Stimulated activated CD8-positive, alpha-beta memory T cell treated with anti-CD3 and anti-CD28 coated beads, Interleukin-15, amount 100 ng/mL, for 4 hours (primary cell): ENCODE results near the gene MAP2K6.

Experiments
- DNase-seq, 2 donors: peaks; one replicate each; pipeline ENCODE4 v3.0.0-alpha.2; 2020; ENCODE audit warnings: low read depth in 2 of 2

MAP2K6 gene

DNA sequence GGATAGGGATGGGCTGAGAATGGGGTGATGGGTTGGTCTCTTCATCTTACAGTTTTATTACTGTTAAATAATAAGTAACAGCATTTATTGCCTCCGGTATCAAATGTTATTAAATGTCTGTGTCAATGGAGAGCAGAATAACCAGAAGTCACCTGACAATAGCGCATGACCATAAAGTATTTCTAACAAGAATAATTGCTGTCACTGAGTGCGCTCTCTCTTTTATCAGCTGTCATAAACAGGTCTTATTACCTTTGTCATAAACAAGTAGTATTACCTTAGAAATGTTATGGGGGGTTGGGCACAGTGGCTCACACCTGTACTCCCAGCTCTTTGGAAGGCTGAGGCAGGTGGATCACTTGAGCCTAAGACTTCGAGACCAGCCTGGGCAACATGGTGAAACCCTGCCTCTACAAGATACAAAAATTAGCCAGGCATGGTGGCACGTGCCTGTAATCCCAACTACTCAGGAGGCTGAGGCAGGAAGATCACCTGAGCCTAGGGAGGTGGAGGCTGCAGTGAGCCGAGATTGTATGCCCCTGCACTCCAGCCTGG lies 120.6 kb downstream of the MAP2K6 start:
- DNase-seq, result no peak

DNA sequence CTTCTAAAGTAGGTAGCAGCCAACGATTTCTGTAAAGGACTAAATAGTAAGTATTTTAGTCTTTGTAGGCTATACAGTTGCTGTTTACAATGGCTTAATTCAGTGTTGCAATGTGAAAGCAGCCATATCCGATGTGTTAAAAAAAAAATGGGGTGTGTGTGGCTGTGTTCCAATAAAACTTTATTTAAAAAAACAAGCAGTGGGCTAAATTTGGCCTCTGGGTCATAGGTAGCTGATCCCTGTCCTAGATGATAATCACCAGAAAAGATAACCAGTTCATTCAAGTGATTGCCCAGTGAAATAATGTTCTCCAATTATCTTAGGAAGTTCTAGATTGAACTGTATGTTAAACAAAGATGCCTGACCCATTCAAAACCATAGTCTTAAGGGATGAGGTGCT lies 124.3 kb downstream of the MAP2K6 start:
- no peak for DNase-seq

DNA sequence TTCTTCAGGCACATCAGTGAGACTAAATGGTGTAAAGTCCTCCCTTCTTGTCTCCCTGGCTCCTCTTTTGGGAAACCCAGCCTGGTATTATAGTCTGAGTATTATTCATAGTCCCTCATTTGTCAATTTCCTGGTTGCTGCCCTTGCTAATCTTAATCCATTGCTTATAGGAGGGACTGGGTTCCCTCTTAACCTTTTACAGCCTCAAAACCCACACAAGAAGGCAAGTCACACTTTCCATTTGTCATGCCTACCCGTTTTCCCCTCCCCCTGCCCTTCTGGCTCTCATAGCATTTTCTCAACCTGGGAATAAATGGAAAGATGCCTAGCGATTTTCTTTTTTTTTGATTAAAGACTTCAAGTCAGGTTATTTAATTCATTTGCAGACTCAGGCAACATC lies 124.8 kb downstream of the MAP2K6 start:
- no peak for DNase-seq

DNA sequence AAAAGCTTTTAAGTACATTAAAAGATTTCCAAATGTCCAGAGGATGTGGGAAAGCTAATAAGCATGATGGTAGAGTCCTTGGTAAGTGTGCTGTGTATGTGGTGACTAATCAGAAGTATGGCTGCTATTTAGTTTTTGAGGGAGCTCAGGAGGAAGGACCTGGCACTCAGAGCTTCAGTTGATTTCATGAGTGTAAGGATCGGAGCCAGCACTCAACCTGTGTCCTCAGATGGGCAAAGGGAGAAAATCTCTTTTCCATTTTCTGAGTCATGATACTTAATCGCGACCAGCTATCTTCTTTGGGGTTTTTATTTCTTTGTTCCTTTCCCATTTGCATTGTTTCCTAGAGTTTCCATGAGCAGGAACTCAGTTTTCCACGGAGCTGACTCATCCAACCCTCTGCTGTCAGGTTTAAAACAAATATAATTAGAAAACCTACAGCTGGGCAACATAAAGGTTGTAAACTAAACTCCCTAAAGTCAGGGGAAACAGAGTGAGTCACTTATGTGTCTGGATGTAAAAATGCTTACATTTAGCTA lies 125.4 kb downstream of the MAP2K6 start:
- no peak for DNase-seq

DNA sequence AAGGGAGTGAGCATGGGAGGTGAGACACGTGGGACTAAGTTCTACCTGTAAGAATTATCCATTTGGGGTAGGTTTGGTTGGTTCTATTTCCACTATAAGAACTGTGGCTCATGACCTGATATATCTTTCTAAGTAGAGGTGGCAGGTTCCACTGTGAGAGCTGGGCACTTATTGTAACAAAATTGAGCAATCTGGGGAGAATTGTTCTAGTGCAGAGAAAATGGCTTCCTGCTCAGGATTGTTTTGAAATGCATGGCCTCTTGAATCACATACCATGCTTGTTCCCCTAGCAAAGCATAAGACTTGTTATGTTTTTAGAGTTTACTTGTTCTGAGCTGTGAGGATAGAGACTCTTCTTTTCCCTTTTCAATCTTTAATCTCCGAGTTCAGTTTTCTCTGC lies 125.9 kb downstream of the MAP2K6 start:
- DNase-seq, result no peak

DNA sequence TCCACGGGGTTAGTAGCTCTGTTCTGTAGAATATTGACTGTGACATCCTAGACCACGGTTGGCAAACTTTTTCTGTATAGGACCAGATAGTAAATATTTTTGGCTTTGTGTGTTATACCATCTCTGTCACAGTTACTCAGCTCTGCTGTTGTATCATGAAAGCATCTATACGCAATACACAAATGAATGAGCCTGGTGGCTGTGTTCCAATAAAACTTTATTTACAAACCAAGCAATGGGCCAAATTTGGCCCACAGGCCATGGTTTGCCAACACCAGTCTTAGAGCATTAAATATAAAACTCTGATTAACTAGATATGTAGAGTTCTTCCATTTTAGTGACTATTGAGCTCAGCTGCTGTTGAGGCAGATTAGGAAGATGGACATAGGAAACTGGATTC lies 132.7 kb downstream of the MAP2K6 start:
- DNase-seq, result no peak

DNA sequence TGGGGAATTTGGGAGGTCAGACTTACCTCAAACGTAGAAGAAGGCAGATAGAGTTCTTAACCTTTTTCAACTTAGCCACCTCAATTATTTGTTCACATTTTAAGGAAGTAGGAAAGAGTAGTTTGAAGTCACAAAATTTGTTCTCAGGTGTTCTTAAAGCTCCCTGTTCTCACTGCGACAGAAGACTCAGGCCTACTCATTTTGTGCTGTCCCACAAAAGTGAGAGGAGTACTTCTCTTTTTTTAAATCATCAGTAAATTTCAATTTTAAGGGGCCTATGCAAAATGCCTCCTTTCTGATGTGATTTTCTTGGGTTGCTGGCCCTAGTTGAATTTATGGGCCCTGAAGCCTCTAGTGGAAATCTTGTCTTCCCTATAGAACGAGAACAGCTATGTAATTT lies 133.4 kb downstream of the MAP2K6 start:
- DNase-seq, result no peak

DNA sequence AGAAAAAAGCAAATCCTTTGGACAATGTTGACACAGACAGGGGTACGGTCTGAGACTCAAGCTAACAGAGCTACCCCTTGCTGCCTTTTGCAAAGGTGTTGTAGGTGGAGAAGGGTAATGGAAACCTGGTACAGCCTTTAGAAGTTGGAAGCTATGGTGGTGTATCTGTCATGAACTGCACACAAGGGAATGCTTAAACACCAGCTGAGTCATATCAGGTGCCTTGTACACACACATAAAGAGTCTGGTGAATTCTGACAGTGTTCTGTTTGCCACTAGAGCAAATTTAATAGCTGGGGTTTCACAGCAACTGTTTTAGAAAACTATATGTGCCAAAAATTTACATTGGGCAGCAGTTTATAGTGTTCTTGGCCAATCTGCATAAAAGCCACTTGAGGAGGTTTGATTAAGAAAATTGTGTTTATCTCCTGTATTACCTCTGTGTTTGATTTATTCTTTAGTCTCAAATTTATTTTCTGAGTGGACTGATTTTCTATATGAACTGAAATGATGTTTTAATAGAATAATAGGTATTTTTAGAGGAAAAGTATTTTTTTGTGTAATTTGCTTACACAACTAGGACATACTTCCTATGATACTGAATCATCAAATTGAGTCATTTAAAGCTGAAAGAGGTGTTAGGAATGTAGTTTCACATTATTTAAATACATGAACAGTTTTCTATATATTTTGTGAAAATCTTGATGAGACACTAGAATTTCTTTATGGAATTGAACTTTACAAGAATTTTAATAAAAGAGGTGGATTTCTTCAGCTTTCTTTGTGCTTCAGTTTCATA lies 136.9 kb downstream of the MAP2K6 start:
- no peak for DNase-seq

DNA sequence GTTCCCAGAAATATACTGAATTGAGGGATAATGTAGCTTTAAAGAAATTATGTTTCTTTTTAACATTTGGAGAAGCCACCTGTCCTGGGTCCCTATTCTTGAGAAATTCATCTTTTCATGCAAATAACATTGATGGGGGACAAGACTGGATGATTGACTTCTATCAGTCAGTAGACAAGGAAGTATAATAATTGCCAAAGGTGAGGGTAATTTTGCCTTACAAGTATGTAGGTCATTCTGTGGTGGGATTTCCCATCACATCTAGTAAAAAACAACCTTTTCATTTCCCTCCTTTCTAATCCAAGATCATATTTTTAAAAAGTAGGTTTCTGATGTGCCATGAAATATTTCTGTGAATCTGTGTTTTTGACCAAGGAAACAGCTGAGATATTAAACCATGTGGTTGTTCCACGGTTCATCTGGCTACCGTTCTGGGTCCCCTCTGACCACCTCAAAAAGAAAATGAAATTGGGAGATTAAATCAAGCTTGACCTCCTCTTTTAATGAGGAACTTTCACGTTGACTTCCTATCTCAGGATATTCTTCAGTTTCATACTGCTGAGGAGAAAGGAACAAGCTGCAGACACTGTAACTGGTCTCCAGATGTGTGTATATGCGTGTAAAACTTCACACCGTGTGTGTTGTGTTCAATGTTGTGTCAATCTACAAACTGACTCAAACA lies 138.6 kb downstream of the MAP2K6 start:
- DNase-seq, result no peak

DNA sequence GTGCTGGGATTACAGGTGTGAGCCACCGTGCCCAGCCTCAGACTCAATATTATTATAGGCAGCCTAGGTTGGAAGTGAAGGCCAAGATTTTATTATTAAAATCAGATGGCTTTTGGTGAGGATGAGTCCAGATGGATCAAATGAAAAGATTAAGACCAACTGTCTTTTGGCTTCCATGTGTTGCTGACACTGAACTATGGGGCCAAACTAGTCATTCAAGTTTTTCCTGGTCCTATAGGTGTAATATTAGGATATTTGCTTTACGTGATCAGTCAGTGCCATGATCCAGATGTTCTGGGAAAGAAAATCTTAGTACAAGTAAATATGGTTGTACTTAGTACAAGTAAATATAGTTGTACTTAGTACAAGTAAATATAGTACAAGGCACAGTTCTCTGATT lies 140.6 kb downstream of the MAP2K6 start:
- no peak for DNase-seq

DNA sequence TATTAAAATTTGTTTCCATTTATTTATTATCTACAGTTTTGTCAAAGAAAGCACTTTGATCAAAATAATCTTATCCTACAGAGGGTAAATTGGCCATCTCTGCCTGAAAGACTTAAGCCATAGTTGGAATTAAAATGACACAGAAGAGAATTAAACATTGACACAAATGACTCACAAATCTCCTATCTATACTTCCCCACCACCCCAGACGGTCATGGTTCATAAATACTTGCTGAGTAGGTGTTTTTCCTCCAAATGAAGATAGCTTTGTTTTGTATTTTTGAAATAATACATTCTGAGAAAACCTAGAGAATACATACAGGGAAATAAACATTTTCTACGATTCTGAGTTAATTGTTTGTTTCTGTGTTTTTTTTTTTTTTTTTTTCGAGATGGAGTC lies 142.8 kb downstream of the MAP2K6 start:
- no peak for DNase-seq

DNA sequence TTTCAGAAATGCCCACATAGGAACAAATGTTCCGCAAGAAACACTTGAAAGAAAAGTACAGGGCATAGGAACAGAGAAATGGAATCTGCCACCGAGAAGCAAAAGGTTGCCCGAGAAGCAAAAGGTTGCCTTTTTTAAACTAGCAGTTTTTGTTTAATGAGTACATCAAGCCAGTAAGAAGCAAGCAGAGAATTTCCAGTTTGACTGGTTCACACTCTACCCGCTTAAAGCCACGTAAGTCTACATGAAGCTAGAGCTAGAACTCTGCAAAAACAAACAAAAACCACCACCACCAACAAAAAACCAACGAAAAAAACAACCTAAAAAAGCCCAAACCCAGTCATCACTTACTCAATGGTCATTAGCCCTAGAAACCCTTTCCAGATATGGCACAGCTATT lies 144.3 kb downstream of the MAP2K6 start:
- no peak for DNase-seq

DNA sequence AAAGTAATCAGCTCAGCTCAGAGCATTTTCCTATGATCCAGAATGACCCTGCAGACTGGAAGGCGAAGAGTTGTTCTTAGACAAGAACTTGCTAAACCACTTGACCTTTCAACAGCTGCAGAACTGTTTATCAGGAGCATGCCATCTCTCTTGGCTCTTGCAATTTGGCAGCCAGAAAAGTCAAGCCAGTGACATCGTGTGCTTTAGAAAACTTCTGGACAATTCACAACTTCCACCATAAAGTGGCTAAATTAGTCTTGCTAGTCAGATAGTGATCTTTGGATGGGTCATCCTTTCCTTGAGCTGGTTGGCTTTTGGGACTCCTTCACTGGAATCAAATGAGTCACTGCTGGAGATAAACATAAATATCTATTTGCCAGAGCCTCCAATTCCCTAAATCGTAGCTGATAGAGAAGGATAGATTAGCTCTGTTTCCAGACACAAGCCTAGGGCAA lies 146.5 kb downstream of the MAP2K6 start:
- DNase-seq, result no peak

DNA sequence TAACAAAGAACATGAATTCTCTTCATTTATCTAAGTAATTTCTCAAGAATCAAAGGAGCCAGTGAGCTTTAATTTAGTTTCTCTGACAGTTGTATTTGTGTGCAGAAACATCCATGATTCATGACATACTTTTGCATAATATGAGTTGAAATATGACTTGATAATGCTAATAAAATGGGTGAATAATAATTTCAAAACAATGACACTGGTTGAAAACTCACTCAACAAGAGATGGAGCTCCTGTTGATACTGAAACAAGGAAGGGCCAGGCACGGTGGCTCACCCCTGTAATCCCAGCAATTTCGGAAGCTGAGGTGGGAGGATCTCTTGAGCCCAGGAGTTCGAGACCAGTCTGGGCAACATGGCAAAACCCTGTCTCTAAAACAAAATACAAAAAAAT lies 147.0 kb downstream of the MAP2K6 start:
- DNase-seq, result no peak

DNA sequence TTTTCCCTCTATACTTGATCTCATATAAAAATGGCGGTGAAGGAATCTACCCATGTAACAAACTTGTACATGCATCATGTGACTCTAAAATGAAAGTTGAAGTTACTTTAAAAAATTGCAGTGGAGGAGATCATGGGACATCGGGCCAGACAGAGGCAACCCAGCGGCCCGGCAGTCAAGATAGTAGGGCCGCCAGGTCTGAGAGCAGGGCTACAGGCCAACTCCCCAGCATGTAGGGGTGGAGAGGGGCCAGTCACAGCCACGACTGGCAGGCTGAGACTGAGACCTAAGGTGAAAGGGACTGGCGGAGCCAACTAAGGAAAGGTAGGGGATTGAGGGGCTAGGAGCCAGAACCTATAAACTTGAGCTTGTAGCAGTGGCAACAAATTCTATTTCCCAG lies 150.9 kb downstream of the MAP2K6 start:
- no peak for DNase-seq

DNA sequence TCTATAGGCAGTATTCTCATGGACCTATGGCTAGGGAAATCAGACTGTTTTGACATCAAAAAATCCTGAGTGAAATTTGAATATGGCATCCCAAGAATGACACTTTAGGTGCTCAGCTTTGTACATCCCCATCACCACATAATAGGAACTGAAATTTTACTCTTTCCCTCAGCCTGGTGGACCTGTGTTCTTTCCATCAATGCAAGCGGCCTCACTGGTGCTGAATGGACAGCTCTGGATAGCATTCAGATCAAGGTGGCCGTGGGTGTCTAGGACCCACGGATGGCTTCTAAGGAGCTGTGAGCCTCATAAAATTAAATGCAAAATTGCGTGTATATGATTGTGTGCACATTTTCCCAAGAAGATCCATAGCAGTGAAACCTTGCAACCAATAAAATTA lies 152.6 kb downstream of the MAP2K6 start:
- no peak for DNase-seq

DNA sequence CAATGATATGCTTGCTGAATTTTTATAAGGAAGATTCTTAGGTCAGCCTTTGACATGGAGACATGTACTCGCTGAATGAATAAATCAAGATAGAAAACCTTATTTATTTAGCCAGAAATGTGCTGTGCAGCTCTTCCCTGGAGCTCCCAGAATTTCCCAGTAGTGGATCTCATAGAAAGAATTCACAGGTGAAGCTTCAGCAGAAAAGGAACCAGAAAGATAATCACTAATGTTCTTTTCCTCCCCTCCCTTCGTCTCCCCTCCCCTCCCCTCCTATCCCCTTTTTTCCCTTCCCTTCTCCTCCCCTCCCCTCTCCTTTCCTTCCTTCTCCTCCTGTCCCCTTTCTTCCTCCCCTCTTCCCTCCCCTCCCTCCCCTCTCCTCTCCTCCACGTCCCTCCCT lies 158.2 kb downstream of the MAP2K6 start:
- DNase-seq, result no peak

DNA sequence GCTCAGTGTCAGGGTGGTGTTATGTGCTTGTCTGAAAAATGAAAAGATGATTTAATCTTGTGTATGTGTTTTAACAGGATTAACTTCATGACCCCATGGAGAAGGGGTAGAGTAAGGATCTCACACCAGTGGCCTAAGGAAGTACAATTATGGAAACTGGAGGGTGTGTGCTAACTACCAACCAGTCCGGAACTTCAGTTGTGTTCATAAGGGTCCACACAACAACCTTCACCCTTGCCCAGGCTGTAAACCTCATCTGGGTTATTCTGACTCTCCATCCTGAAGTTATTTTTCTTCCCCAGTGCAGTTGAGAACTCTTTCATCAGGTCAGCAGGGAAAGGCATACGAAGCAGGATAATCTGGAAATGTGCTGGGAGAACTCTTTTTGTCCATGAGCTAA lies 158.9 kb downstream of the MAP2K6 start:
- DNase-seq, result no peak

DNA sequence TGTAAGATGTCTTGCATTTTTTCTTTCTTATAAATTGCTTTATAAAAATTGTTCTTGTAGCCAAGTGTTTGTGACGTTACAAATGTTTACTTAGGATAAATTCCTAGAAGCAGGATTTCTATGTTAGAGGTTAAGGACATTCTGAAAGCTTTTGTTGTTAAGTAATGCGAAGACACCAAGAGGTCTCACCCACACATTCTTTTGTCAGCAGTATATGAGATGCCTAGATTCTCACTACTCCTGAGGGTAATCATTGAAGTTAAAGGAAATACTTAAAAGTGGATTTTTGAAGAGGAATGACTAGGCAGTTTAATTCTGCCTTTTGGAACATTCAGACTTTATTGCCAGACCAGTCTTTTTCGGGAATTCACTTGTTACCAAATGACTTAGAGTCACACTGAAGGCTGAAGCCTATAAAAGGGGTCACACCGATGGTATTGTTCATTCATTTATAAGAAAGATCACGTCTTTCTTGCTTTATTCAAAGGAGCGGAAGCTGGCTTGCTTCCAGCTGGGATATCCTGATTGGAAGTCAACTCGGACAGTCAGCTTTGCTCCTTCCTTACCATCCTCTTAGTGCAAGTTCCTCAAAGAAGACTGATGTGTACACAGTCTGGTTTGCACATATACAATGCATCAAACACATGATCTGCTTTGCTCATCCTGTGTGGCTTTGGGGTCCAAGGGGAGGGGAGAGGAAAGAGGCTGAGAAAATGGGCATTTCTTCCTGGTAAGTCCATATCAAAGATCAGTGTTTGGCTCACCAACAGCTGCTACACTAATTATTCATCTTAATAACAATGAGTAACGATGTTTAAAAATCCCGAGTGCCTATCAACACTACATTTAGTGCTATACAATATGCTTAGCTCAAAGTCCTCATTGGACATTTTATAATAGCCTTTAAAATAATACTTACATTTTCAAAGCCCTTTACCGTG lies 160.0 kb downstream of the MAP2K6 start:
- DNase-seq, result no peak

DNA sequence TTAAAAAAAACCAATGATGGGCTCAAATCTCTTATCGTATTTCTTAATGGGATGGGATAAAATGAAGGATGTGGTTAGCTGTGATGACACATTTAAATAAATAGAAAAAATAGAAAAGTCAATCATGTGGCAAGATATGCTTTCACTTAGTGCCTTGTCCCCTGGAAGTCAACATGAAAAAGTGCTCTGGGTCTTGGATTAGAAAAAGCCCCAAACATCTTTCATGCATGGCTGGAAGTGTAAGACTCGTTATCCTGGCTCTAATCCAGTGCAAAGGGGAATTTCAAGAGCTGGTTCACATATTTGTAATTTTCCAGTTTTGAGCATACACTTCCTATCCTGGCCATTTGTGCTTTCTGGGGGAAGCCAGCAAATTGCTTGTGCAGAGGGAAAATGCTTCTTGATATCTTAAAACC lies 160.9 kb downstream of the MAP2K6 start:
- no peak for DNase-seq

DNA sequence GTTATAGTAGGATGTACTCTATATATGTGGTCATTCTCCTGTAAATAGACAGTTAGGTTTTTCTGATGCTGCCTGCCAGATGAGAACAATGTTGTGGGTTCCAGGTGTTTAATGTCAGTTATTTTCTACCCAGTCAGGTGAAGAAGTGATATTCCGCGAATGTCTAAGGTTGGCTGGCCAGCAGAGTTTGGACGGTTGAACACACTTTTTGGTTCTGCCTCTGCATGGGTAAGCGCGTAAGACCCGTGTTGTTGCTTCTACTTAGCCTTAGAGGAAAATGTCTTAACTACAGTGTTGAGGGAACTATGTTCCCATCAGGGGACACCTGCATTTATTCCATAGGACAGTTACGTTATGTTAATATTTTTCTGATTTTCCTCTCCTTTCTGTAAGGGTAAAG lies 162.6 kb downstream of the MAP2K6 start:
- DNase-seq, result no peak
